HepG2 (cell line): Measurements from ENCODE around the gene FAM221A. TPM values are rescaled to one million over a fixed set of nuclear protein-coding genes. Genes with fewer than 3 reads are reported as not detected.
"Not testable (repeated sequence)": the region's sequence is repeated elsewhere in the genome, so short reads cannot be mapped to it uniquely, and the experiment has no call there.

Experiments used
- ATAC-seq: fragments of 200-7000 bp; cut with Tn5 transposase; 3 replicates; pipeline ENCODE4 v1.9.1; 2020; ENCODE audit warnings: mild to moderate bottlenecking, moderate library complexity
- BruUV-seq: library from RNA; stranded (reverse); fragments of 400-500 nt; replicated peaks from 2 replicates; lab custom pipeline; 2021; lab: Mats Ljungman, UMichigan
- CTCF ChIA-PET: fragments of 300-600 bp; formaldehyde crosslinking; extraction: SDS; loops from one replicate; lab custom pipeline; 2021; ENCODE audit warnings: low total read pairs, inconsistent platforms, low intra/inter-chr PET ratio; lab: Yijun Ruan, JAX
- POLR2A ChIA-PET: fragments of 350-600 bp; sonication (Branson Sonifier 250); formaldehyde crosslinking; loops from one replicate; lab custom pipeline; 2020; ENCODE audit warnings: antibody characterized with exemption, inconsistent platforms; lab: Yijun Ruan, JAX
- DNase-seq: peaks from one replicate; pipeline ENCODE4 v3.0.0-alpha.2; 2015; ENCODE audit warnings: low spot score
- FAIRE-seq: peaks from 3 replicates; lab custom pipeline; 2011; peaks lifted over from hg19 to GRCh38; lab: Jason Lieb, UNC
- H2AFZ ChIP-seq: one replicate; pipeline ENCODE4 v1.6.1; 2011; ENCODE audit warnings: low read length, inconsistent platforms
- H3K27ac ChIP-seq: fragments of 300-600 bp; 3 replicates; pipeline ENCODE4 v1.8.0; 2011; ENCODE audit warnings: mixed run types, mild to moderate bottlenecking, mixed read lengths, low read length, inconsistent platforms; ENCODE audit not compliant: insufficient read depth; ENCODE audit errors: extremely low read length
- H3K27me3 ChIP-seq, 2 experiments: fragments of 200-600 bp in 1 of 2; 2 replicates in 1 of 2; 3 replicates in 1 of 2; pipeline versions ENCODE4 v1.6.0 to v1.8.0; 2011; ENCODE audit warnings: low read length in 2 of 2, mild to moderate bottlenecking in 2 of 2, moderate library complexity in 2 of 2, inconsistent platforms in 1 of 2; ENCODE audit not compliant: insufficient read depth in 2 of 2, control insufficient read depth in 1 of 2
- H3K36me3 ChIP-seq, 2 experiments: fragments of 200-600 bp in 1 of 2; replicated peaks in 1 of 2; 2 replicates in 1 of 2; 3 replicates in 1 of 2; pipeline versions ENCODE4 v1.5.1 to v1.8.0; 2011; ENCODE audit warnings: low read length in 2 of 2, inconsistent platforms in 1 of 2; ENCODE audit not compliant: insufficient read depth in 2 of 2, control insufficient read depth in 1 of 2
- H3K4me1 ChIP-seq: 2 replicates; pipeline ENCODE4 v1.5.1; 2012; ENCODE audit warnings: low read length, inconsistent platforms; ENCODE audit not compliant: insufficient read depth
- H3K4me2 ChIP-seq: 2 replicates; pipeline ENCODE4 v1.6.0; 2011; ENCODE audit warnings: low read depth, low read length, inconsistent platforms
- H3K4me3 ChIP-seq, 3 experiments: fragments of 200-600 bp in 1 of 3; sonication (generic), shearing (Covaris generic) in 1 of 3; replicated peaks in 1 of 3; 2 replicates each; pipeline ENCODE4 v1.5.1; 2011 to 2016; ENCODE audit warnings: low read length in 3 of 3, inconsistent platforms in 2 of 3, low read depth in 2 of 3, mild to moderate bottlenecking in 2 of 3, control low read depth in 1 of 3, mixed read lengths in 1 of 3; ENCODE audit not compliant: insufficient read depth in 1 of 3
- H3K79me2 ChIP-seq: one replicate; pipeline ENCODE4 v1.6.1; 2011; ENCODE audit warnings: low read length, inconsistent platforms; ENCODE audit not compliant: insufficient read depth
- H3K9ac ChIP-seq: 2 replicates; pipeline ENCODE4 v1.6.0; 2011; ENCODE audit warnings: mild to moderate bottlenecking, low read depth, low read length, inconsistent platforms; ENCODE audit not compliant: insufficient read depth
- H3K9me3 ChIP-seq: 2 replicates; pipeline ENCODE4 v1.5.1; 2012; ENCODE audit warnings: mild to moderate bottlenecking, low read length
- H4K20me1 ChIP-seq: 2 replicates; pipeline ENCODE4 v1.6.0; 2011; ENCODE audit warnings: inconsistent platforms, mild to moderate bottlenecking, low read length, moderate library complexity; ENCODE audit not compliant: insufficient read depth
- GTF2F1 ChIP-seq: fragments of 150-350 bp; IDR thresholded peaks from 2 replicates; pipeline ENCODE4 v1.6.1; 2014; ENCODE audit warnings: low read length
- SMAD3 ChIP-seq: sonication (generic); formaldehyde crosslinking; IDR thresholded peaks from 2 replicates; pipeline ENCODE4 v1.4.0; 2020; ENCODE audit warnings: missing genetic modification reagents
- YY1 ChIP-seq: IDR thresholded peaks from 2 replicates; pipeline ENCODE4 v1.6.1; 2011; ENCODE audit warnings: low read length, low read depth, moderate library complexity, mild to moderate bottlenecking; ENCODE audit not compliant: insufficient read depth, insufficient replicate concordance
- ZFAT ChIP-seq: sonication (generic); formaldehyde crosslinking; conservative IDR thresholded peaks from 2 replicates; pipeline ENCODE4 v1.8.1; 2023; ENCODE audit warnings: missing genetic modification reagents, inconsistent platforms
- ZNF263 ChIP-seq: sonication (generic); formaldehyde crosslinking; IDR thresholded peaks from 2 replicates; pipeline ENCODE4 v1.4.0; 2020; ENCODE audit warnings: missing genetic modification reagents
- ZNF44 ChIP-seq: sonication (generic); formaldehyde crosslinking; IDR thresholded peaks from 2 replicates; pipeline ENCODE4 v1.5.1; 2020; ENCODE audit warnings: mild to moderate bottlenecking, missing genetic modification reagents
- WGBS: methylation state at CpG from one replicate; pipeline ENCODE4 v1.1.6; 2017; ENCODE audit warnings: low lambda C conversion rate; 5-methylcytosine and 5-hydroxymethylcytosine counted together
- in situ Hi-C: cut with HindIII; loops from 2 replicates; pipeline ENCODE4 v1.10.0; 2017; ENCODE audit warnings: low pct_unique_long_range_greater_than_20kb; ENCODE audit not compliant: extremely low pct_ligation_motif_present
- intact Hi-C: fragments of 100-400 bp; cut with micrococcal nuclease; formaldehyde crosslinking; loops from one replicate; pipeline ENCODE4 v1.10.0; 2022; ENCODE audit not compliant: unreplicated experiment
- polyA plus RNA-seq, 8 experiments: library from polyadenylated mRNA; depleted of rRNA in 3 of 8; stranded (reverse) in 7 of 8; unstranded in 1 of 8; fragments of >200 nt; fragmentation: Illumina TruSeq in 4 of 8; extraction: Trizol in 4 of 8; gene quantifications; 2 replicates each; pipeline versions ENCODE4 v1.2.1 to v1.2.3, GENCODE V29; 2011 to 2016; ENCODE audit warnings: low read depth in 4 of 8, missing spikeins in 1 of 8, mixed read lengths in 1 of 8; ENCODE audit not compliant: insufficient read depth in 1 of 8
- total RNA-seq, 5 experiments: library from RNA; depleted of rRNA; stranded (reverse); fragments of >200 nt; fragmentation: Illumina TruSeq; extraction: Trizol; gene quantifications; 2 replicates each; pipeline ENCODE4 v1.2.3, GENCODE V29; 2016; ENCODE audit warnings: low read depth in 1 of 5
- TF ChIP-seq, protein P1 (sequence below): sonication (generic); formaldehyde crosslinking; conservative IDR thresholded peaks from 2 replicates; pipeline ENCODE4 v1.8.0; 2022; ENCODE audit warnings: missing genetic modification reagents

FAM221A gene
- total and polyA plus RNA-seq, 2 of the 13 experiments (the other 11 are each of a cell fraction or from before 2014, with no cell fraction given) = 0.08 TPM; not detected in 1

DNA sequence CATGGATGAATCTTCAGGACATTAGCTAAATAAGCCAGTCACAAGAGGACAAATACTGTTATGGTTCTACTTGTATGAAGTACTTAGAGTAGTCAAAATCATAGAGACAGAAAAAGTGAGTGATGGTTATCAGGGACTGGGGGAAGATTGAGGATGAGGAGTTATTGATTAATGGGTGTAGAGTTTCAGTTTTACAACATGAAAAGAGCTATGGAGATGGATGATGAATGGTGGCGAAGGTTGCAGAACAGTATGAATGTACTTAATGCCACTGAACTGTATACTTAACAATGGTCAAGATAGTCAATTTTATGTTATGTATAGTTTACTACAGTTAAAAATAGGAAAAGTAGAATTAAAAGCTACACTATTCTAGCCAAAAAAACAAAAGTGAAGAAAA, 37.8 kb downstream of the FAM221A start:
- H3K9ac ChIP-seq = no peak overlapping the region
- CTCF ChIA-PET = no interaction called here
- no peak for DNase-seq
- H3K9me3 ChIP-seq = no peaks in the 10 kb centered on the region
- H3K4me3 ChIP-seq = no peak overlapping the region
- H4K20me1 ChIP-seq = no peaks in the 10 kb centered on the region
- in situ Hi-C loops (loop anchor here (25.0 kb wide), 1 partner anchor 455 kb away; no protein-coding TSS in a partner anchor), intact Hi-C loops (no loop called here)
- POLR2A ChIA-PET = no interaction called here
- no peak for TF ChIP-seq ZNF263 (CRISPR knock-in tag)
- TF ChIP-seq ZFAT (CRISPR knock-in tag) = no peak
- TF ChIP-seq, protein P1, sequence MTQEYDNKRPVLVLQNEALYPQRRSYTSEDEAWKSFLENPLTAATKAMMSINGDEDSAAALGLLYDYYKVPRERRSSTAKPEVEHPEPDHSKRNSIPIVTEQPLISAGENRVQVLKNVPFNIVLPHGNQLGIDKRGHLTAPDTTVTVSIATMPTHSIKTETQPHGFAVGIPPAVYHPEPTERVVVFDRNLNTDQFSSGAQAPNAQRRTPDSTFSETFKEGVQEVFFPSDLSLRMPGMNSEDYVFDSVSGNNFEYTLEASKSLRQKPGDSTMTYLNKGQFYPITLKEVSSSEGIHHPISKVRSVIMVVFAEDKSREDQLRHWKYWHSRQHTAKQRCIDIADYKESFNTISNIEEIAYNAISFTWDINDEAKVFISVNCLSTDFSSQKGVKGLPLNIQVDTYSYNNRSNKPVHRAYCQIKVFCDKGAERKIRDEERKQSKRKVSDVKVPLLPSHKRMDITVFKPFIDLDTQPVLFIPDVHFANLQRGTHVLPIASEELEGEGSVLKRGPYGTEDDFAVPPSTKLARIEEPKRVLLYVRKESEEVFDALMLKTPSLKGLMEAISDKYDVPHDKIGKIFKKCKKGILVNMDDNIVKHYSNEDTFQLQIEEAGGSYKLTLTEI (CRISPR knock-in tag) = no peak
- ATAC-seq = no peak
- no peaks in the 10 kb centered on the region for H3K36me3 ChIP-seq
- no peaks in the 10 kb centered on the region; a peak in 1 of 5 replicates for H3K27me3 ChIP-seq
- no peak for FAIRE-seq
- no peaks in the 10 kb centered on the region for H3K79me2 ChIP-seq
- WGBS = 14% methylated on average over 1 of the region's 1 CpG
- H3K4me1 ChIP-seq = no peaks in the 10 kb centered on the region
- H3K4me2 ChIP-seq = no peak overlapping the region
- H3K27ac ChIP-seq = no peak overlapping the region
- BruUV-seq = no TSS peak
- H2AFZ ChIP-seq = no peak overlapping the region

DNA sequence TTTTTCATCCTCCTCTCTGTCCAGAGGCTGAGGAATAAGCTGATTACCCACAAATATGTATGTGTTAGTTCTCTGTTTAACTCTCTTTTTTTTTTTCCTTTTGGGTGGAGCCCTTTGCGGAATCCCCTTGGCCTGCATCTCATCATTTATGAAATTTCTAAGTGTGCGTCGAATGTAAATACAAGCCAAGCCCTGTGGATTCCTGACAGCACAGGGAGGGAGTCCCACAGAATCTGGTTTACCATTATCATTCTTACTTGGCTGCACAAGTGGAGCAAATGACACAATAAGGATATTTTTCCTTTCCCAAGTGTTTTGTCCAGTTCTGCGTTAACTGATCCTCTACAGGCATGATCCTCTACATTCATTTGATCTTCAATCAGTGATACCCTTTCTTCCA, 41.5 kb downstream of the FAM221A start:
- 38% methylated on average over 4 of the region's 4 CpGs for WGBS
- Histone ChIP-seq H3K79me2 (no peaks in the 10 kb centered on the region), H2AFZ (no peak overlapping the region), H3K9ac (no peak overlapping the region)
- BruUV-seq = no TSS peak
- DNase-seq = no peak
- no peak for TF ChIP-seq GTF2F1
- no peak for TF ChIP-seq SMAD3 (CRISPR knock-in tag)
- no peak for TF ChIP-seq YY1
- TF ChIP-seq ZNF44 (CRISPR knock-in tag) = no peak
- TF ChIP-seq, all 625 proteins: peak for 0
- H4K20me1 ChIP-seq = no peaks in the 10 kb centered on the region
- H3K27ac ChIP-seq = no peak overlapping the region
- POLR2A ChIA-PET = no interaction called here
- no peak overlapping the region for H3K4me3 ChIP-seq
- no peaks in the 10 kb centered on the region for H3K9me3 ChIP-seq
- no peak for FAIRE-seq
- intact Hi-C loops = no loop called here
- no peaks in the 10 kb centered on the region for H3K27me3 ChIP-seq
- no peaks in the 10 kb centered on the region for H3K4me1 ChIP-seq
- ATAC-seq = no peak
- CTCF ChIA-PET = no interaction called here
- in situ Hi-C loops = loop anchor here (25.0 kb wide), 1 partner anchor 459 kb away; no protein-coding TSS in a partner anchor
- H3K36me3 ChIP-seq = no peaks in the 10 kb centered on the region
- H3K4me2 ChIP-seq = no peak overlapping the region

DNA sequence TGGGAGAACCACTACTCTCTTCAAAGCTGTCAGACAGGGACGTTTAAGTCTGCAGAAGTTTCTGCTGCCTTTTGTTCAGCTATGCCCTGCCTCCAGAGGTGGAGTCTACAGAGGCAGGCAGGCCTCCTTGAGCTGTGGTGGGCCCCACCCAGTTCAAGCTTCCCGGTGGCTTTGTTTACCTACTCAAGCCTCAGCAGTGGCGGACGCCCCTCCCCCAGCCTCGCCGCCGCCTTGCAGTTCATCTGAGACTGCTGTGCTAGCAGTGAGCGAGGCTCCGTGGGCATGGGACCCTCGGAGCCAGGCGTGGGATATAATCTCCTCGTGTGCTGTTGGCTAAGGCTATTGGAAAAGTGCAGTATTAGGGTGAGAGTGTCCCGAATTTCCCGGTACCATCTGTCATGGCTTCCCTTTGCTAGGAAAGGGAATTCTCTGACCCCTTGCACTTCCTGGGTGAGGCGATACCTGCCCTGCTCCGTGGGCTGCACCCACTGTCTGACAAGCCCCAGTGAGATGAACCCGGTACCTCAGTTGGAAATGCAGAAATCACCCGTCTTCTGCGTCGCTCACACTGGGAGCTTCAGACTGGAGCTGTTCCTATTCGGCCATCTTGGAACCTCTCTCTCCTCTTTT, 42.7 kb downstream of the FAM221A start:
- DNase-seq = not testable (repeated sequence)

More for the DNA sequence above, 42.7 kb downstream of the FAM221A start:
- ATAC-seq, H3K27me3 ChIP-seq, H3K9me3 ChIP-seq, H3K36me3 ChIP-seq, H3K27ac ChIP-seq, FAIRE-seq, H3K79me2 ChIP-seq, BruUV-seq, intact Hi-C loops, H3K9ac ChIP-seq, H4K20me1 ChIP-seq, CTCF ChIA-PET, H3K4me1 ChIP-seq, H3K4me2 ChIP-seq, POLR2A ChIA-PET, H3K4me3 ChIP-seq, H2AFZ ChIP-seq: not testable (repeated sequence)
- 57% methylated on average over 15 of the region's 21 CpGs for WGBS
- in situ Hi-C loops = loop anchor here (25.0 kb wide), 1 partner anchor 460 kb away; no protein-coding TSS in a partner anchor
